GM23338 (cell line): ENCODE results near the gene SLC2A13. TPM values are rescaled to one million over a fixed set of nuclear protein-coding genes. Genes with fewer than 3 reads are reported as not detected.

ENCODE experiments used
- ATAC-seq: fragments of 200-7000 bp; cut with Tn5 transposase; 3 replicates; pipeline ENCODE4 v1.9.1; 2020
- DNase-seq: peaks from one replicate; pipeline ENCODE4 v3.0.0-alpha.2; 2015; ENCODE audit warnings: low spot score
- H2AFZ ChIP-seq: fragments of 200-600 bp; sonication (generic); 2 replicates; pipeline ENCODE4 v1.8.0; 2016; ENCODE audit warnings: antibody characterized with exemption, mild to moderate bottlenecking, moderate library complexity
- H3F3A ChIP-seq: fragments of 200-600 bp; sonication (generic); replicated peaks from 2 replicates; pipeline ENCODE4 v1.8.0; 2017; ENCODE audit warnings: antibody characterized with exemption, mixed run types, low read depth
- H3K27ac ChIP-seq: fragments of 200-600 bp; sonication (generic); 2 replicates; pipeline ENCODE4 v1.6.1; 2016; ENCODE audit warnings: low read depth
- H3K27me3 ChIP-seq: fragments of 200-600 bp; sonication (generic); 2 replicates; pipeline ENCODE4 v1.8.0; 2016; ENCODE audit warnings: mild to moderate bottlenecking, mixed run types, moderate library complexity; ENCODE audit not compliant: insufficient read depth
- H3K36me3 ChIP-seq: fragments of 200-600 bp; sonication (generic); 2 replicates; pipeline ENCODE4 v1.8.0; 2016; ENCODE audit warnings: mild to moderate bottlenecking; ENCODE audit not compliant: insufficient read depth
- H3K4me1 ChIP-seq: fragments of 200-600 bp; sonication (generic); 2 replicates; pipeline ENCODE4 v1.8.0; 2016; ENCODE audit warnings: mild to moderate bottlenecking, moderate library complexity; ENCODE audit not compliant: insufficient read depth
- H3K4me2 ChIP-seq: fragments of 200-600 bp; sonication (generic); 2 replicates; pipeline ENCODE4 v1.7.1; 2017; ENCODE audit warnings: mixed run types
- H3K4me3 ChIP-seq: fragments of 200-600 bp; sonication (generic); 2 replicates; pipeline ENCODE4 v1.6.1; 2016; ENCODE audit warnings: mixed run types
- H3K79me2 ChIP-seq: fragments of 200-600 bp; sonication (generic); replicated peaks from 2 replicates; pipeline ENCODE4 v1.8.0; 2017; ENCODE audit warnings: mild to moderate bottlenecking; ENCODE audit not compliant: insufficient read depth
- H3K9me2 ChIP-seq: fragments of 200-600 bp; sonication (generic); 2 replicates; pipeline ENCODE4 v1.8.0; 2017; ENCODE audit not compliant: insufficient read depth
- H4K20me1 ChIP-seq: fragments of 200-600 bp; sonication (generic); replicated peaks from 2 replicates; pipeline ENCODE4 v1.8.0; 2017; ENCODE audit warnings: mild to moderate bottlenecking; ENCODE audit not compliant: insufficient read depth
- H3K27ac Mint-ChIP-seq: 2 replicates; pipeline ENCODE4 v1.8.0; 2020; ENCODE audit warnings: inconsistent platforms, mild to moderate bottlenecking, moderate library complexity, mixed read lengths
- H3K27me3 Mint-ChIP-seq: 3 replicates; pipeline ENCODE4 v1.8.0; 2022; ENCODE audit warnings: low read depth, mild to moderate bottlenecking, moderate library complexity, mixed read lengths, inconsistent platforms; ENCODE audit not compliant: insufficient read depth, poor library complexity
- H3K36me3 Mint-ChIP-seq: 3 replicates; pipeline ENCODE4 v1.8.0; 2021; ENCODE audit warnings: low read depth, mild to moderate bottlenecking, inconsistent platforms, moderate library complexity, mixed read lengths
- H3K4me1 Mint-ChIP-seq: 3 replicates; pipeline ENCODE4 v1.8.0; 2020; ENCODE audit warnings: mild to moderate bottlenecking, inconsistent platforms, mixed read lengths
- H3K4me3 Mint-ChIP-seq: 3 replicates; pipeline ENCODE4 v1.8.0; 2021; ENCODE audit warnings: moderate library complexity, mild to moderate bottlenecking, inconsistent platforms, mixed read lengths
- H3K9me3 Mint-ChIP-seq: 3 replicates; pipeline ENCODE4 v1.8.0; 2020; ENCODE audit warnings: moderate library complexity, mild to moderate bottlenecking, inconsistent platforms, mixed read lengths
- CREB1 ChIP-seq: fragments of 250-450 bp; sonication (Bioruptor Pico); IDR thresholded peaks from 2 replicates; pipeline ENCODE4 v1.5.0; 2020; ENCODE audit warnings: low read depth, mild to moderate bottlenecking, moderate library complexity
- CTCF ChIP-seq, 2 experiments: fragments of 200-600 bp in 1 of 2; sonication (generic) in 1 of 2; conservative IDR thresholded peaks; 2 replicates each; pipeline versions ENCODE4 v1.5.1 to v1.6.1; 2016 to 2017; ENCODE audit warnings: antibody characterized with exemption in 2 of 2, low read depth in 2 of 2, mild to moderate bottlenecking in 2 of 2, moderate library complexity in 1 of 2
- ETS1 ChIP-seq: IDR thresholded peaks from 2 replicates; pipeline ENCODE4 v1.6.1; 2016; ENCODE audit warnings: antibody characterized with exemption
- EZH2phosphoT487 ChIP-seq: fragments of 200-600 bp; sonication (generic); IDR thresholded peaks from one replicate; pipeline ENCODE4 v1.8.1; 2018; ENCODE audit warnings: antibody characterized with exemption; ENCODE audit not compliant: unreplicated experiment
- STAT1 ChIP-seq: IDR thresholded peaks from one replicate; pipeline ENCODE4 v1.6.1; 2016; ENCODE audit warnings: antibody characterized with exemption; ENCODE audit not compliant: unreplicated experiment
- ZNF114 ChIP-seq: fragments of 250-450 bp; sonication (Bioruptor Pico); IDR thresholded peaks from 2 replicates; pipeline ENCODE4 v1.5.0; 2020; ENCODE audit warnings: mild to moderate bottlenecking, moderate library complexity
- ZNF462 ChIP-seq: fragments of 250-450 bp; sonication (Bioruptor Pico); IDR thresholded peaks from 2 replicates; pipeline ENCODE4 v1.5.0; 2020; ENCODE audit warnings: mild to moderate bottlenecking, moderate library complexity
- polyA plus RNA-seq: library from polyadenylated mRNA; unstranded; fragments of >200 nt; fragmentation: Nextera tagmentation; extraction: Ambion mirVana; gene quantifications from 2 replicates; pipeline ENCODE4 v1.2.1, GENCODE V29; 2016
- total RNA-seq: library from RNA; depleted of rRNA; stranded (reverse); fragments of >200 nt; shearing (Covaris generic); gene quantifications from 2 replicates; pipeline ENCODE4 v1.2.3, GENCODE V29; 2014

Gene SLC2A13
- total and polyA plus RNA-seq, 2 experiments from 2014 or later, result 6.8 to 22.7 TPM

GRCh38 chr12:40075458-40075857 is 30.4 kb downstream of the SLC2A13 start (continued):
- TF ChIP-seq ZNF462 (CRISPR knock-in tag), result no peak

- Mint-ChIP-seq H3K27me3 (no peaks in the 10 kb centered on the region), H3K9me3 (no peaks in the 10 kb centered on the region), H3K4me1 (peaks cover 2% of the 10 kb centered on the region; the same call in 2 of the 3 replicates), H3K36me3 (no peaks in the 10 kb centered on the region), H3K4me3 (no peak overlapping the region), H3K27ac (no peak overlapping the region)
- Histone ChIP-seq H3K36me3 (no peaks in the 10 kb centered on the region), H3K4me2 (no peak overlapping the region), H3K4me1 (no peaks in the 10 kb centered on the region), H3K27me3 (no peaks in the 10 kb centered on the region), H4K20me1 (0 out of 2 replicates have a peak, but pooled peaks cover 2% of the 10 kb centered on the region), H3F3A (no peaks in the 10 kb centered on the region), H2AFZ (no peak overlapping the region), H3K79me2 (no peaks in the 10 kb centered on the region), H3K9me2 (no peaks in the 10 kb centered on the region), H3K4me3 (no peak overlapping the region), H3K27ac (no peak overlapping the region)
- ATAC-seq, result no peak
- DNase-seq, result no peak
- TF ChIP-seq STAT1, result no peak
- no peak for TF ChIP-seq ZNF462 (CRISPR knock-in tag)
- no peak for TF ChIP-seq ZNF114 (CRISPR knock-in tag)
- TF ChIP-seq EZH2phosphoT487, result no peak
- no peak for TF ChIP-seq CREB1 (CRISPR knock-in tag)
- TF ChIP-seq ETS1, result no peak
- no peak for TF ChIP-seq CTCF (conservative IDR thresholded peaks at IDR 0.05; ENCODE audit: low read depth in 2 of 2)
These were observed 37.5 kb downstream of the SLC2A13 start for GRCh38 chr12:40068416-40068815.
